ENCODE measurements around the gene LINGO3.

The LINGO3 gene

DNA sequence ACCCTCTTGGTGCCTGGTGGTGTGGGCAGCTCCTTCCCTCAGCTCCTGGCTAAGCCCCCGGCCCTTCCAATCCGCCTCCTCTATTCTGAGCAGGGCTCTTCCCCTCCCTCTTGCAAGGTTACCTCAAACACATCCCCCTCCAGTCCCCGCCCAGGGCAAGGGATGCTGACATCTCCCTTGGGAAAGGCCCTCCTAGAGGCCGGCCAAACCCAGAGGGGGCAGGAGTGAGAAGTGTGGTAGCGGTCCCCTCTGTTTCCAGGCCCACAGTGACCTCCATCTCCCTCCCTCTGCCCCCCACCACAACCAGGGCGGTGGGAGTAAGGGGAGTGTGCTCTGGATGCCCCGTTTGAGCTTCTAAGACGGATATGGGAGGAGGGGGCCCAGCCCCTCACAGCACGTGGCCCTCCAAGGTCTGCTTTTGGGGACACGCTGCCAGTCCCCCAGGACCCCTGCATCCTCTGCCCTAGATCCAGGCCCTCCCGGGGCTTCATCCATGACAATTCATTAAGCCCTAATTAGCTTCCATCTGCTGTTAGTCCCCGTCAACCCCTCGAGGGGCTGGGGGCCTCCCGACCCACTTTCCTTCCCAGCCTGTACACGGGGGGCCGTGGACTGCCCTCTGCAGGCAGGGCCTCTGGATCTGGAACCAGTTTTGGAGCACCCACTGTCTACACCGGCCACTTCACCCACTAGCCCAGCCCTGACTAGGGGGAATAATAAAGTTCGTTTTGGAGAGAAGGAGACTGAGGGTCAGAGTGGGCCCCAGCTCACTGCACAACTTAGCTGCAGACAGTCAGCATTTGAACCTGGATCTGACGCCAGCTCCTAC, 2.3 kb downstream of the LINGO3 start:
- DNase-seq (ENCODE audit: low read depth): no peak

DNA sequence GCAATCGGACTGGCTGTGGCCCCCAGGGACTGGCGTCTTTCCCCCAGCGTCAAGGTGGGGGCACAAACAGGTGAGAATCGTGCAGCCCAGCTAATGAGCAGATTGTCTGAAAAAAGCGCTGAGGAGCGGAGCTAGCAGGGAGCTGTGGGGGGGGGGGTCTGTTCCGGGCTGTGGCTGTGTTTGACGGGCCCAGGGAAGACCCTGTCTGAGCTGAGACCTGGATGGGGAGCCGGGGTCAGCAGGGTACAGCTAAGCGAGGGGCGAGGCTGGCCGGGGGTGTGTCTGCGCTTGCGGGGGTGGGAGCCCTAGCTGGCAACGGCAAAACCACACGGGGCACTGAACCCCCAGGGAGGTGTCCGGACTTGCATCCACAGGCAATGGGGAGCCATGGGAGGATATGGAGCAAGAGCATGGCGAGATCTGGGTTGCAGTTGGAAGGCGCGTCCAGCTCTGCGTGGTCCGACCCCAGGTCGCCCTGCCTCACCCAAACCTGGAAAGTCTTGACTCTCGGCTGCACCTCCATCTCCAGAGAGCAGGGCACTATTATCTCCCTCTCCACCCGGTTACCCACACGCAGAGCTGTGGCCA, 4.6 kb downstream of the LINGO3 start:
- DNase-seq (ENCODE audit: low read depth): no peak

DNA sequence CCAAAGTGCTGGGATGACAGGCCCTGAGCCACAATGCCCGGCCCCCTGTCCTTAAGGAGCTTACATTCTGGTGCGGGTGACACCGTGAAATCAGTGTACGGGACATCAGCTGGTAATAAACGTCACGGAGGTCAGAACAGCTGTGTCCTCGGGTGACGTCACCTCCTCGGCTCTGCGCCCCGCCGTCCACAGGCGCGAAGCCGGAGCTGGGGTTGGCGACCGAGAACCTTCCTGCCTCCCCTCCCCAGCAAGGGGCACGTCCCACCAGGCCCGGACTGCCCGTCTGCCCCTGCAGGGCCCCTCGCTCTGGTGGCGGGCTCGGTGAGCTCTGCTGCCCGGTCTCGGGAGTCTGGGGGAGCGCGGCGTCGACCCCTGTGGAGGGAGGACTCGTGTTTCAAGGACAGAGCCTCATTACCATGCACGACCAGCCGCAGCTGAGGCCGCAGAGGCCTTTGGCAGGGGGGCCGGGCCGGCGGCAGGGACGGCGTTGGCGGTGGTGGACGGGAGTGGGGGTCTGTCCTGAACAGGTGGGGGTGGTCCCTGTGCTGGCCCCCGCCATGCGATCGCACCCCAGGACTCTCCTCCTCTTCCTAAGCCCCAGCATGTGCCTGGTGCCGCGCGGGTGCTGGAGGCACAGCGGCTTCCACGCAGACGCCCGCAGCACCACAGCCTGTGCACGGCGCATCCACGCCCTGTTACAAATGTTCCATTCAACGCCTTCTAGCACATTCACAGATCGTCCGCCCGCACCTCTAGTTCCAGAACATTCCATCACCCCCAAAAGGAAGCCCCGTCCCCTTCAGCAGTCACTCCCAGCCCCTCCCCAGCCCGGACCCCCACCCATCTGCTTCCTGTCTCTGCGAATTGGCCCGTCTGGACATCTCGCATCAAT, 5.4 kb downstream of the LINGO3 start:
- no peak for DNase-seq (ENCODE audit: low read depth)

DNA sequence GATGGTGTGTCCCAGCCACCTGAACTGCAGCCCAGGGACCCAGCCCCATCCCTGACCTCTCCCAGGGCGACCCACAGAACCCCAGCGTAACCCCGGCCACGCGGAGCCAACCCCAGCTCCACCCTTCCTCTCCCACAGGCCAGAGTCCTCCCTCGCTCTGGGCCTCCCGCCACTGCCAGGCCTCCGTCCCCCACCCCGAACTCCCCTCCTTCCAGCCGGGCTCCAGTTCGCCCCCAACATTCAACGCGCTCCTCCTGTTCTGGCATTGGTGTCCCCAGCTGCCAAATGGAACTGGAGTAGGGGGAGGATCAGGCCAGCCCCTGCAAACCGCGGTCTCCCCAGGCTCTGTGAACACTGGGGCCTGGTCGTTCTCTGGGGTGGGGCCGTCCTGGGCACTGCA, 7.4 kb downstream of the LINGO3 start:
- no peak for DNase-seq (ENCODE audit: low read depth)

DNA sequence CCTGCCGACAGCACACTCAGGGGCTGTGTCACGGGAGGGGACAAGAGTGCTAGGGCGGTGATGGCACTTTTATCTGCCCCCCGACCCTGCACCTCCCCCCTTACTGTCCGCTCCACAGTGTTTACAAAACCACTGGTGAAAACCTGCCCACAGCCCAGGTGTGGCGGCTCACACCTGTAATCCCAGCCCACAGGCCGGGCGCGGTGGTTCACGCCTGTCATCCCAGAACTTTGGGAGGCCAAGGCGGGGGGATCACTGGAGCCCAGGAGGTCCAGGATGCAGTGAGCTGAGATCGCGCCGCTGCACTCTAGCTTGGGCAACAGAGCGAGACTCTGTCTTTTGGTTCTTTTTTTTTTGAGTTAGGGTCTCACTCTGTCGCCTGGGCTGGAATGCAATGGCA, 11.8 kb downstream of the LINGO3 start:
- no peak for DNase-seq (ENCODE audit: low read depth)

DNA sequence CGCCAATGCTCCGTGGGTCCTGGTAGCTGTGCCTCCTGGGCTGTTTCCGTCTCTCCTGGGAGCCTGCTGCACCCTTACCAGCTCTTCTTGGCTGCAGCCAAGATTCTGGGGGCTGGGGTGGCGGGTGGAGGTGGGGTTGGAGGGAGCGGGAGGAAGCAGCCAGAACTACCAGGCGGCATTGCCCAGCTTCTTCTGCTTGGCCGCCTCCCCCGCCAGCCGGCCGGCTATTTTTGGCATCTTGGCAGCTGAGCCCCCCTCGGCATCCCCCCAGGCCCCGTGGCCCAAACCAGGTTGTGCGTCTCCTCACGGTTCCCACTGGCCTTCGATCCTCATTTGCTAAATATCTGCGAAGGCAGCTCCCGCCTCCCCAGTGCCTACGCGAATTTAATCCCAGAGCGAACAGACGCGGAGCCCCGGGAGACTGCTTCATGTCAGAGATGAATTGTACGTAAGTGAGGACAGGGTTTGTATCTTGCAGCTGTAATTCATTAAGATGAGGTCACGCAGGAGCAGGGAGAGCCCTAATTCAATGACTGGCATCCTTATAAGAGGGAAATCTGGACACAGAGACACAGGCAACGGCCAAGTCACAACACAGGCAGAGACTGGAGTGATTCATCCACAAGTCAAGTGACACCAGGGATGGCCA, 13.1 kb downstream of the LINGO3 start:
- DNase-seq (ENCODE audit: low read depth): no peak

DNA sequence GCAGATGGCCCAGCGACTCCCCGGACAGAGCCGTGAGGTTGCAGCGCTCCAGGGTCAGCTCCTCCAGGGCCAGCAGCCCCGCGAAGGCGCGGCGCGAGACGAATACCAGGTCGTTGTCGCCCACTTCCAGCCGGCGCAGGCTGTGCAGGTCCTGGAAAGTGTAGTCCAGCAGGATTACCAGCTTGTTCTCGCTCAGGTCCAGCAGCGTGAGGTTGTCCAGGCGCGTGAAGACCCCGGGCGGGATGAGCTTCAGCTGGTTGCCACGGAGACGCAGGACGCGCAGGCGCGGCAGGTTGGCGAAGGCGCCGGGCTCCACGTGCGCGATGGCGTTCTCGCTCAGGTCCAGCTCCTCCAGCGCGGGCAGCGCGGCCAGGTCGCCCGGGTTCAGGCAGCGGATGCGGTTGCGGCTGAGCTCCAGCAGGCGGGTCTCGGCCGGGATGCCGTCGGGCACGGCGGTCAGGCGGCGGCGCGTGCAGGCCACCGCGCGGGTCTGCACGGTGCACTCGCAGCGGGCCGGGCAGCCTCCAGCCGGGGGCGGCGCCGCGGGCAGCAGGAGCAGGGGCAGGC, 16.7 kb downstream of the LINGO3 start:
- no peak for DNase-seq (ENCODE audit: low read depth)

DNA sequence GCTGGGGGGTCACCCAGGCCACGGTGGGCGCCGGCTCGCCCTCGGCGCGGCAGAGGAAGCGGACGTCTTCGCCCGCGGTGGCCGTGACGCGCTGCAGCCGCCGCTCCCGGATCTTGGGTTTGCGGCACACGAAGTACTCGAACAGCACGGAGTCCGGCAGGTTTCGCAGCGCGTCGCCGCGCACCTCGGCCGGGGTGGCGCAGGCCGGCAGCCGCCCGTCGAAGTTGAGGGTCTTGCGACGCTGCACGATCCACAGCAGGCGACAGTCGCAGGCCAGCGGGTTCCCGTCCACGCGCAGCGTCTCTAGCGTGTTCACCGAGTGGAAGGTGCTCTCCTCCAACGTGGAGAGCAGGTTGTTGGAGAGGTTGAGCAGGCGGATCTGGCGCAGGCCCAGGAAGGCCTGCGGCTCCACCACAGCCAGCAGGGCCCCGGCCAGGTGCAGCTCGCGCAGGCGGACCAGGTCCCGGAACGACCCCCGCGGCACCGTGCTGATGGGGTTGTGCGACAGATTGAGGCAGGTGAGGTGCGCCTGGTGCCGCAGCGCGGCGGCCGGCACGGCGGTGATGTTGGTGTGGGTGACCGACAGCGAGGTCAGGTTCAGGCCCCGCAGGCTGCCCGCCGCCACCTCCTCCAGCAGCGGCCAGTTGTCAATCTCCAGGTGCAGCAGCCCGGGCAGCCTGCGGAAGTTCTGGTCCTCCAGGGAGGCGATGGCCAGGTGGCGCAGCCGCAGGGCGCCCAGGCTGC, 17.3 kb downstream of the LINGO3 start:
- DNase-seq (ENCODE audit: low read depth): no peak

DNA sequence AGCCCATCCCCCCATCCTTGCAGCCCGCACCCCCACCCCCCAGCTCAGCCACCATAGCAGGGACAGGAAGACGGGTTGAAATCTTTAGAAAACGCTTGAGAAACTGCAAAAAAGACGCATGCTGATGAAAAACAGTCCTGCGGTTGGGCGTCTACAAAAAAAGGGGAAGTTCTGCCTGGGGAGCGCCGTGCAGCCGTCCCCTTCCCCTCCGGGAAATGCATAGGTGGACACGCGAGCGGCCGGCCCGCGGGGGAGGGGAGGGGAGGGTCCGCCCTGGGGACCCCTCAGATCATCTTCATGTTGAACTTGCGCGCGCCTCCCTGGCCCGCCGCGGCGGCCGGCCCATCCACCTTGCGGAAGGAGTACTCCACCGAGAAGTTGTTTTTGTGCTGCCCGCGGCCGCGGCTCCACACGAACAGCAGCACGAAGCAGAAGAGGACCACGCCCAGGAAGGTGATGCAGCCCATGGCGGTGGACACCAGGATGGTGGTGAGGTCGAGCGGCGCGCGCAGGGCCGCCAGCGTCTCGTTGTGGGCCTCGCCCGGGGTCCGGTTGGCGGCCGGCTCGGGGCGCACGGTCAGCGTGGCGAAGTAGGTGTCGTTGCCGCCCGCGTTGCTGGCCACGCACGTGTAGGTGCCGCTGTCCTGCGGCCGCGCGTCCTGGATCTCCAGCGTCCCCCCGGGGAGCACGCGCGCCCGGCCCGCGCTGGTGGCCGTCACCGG, 18.1 kb downstream of the LINGO3 start:
- DNase-seq (ENCODE audit: low read depth): peak; percentile 61

DNA sequence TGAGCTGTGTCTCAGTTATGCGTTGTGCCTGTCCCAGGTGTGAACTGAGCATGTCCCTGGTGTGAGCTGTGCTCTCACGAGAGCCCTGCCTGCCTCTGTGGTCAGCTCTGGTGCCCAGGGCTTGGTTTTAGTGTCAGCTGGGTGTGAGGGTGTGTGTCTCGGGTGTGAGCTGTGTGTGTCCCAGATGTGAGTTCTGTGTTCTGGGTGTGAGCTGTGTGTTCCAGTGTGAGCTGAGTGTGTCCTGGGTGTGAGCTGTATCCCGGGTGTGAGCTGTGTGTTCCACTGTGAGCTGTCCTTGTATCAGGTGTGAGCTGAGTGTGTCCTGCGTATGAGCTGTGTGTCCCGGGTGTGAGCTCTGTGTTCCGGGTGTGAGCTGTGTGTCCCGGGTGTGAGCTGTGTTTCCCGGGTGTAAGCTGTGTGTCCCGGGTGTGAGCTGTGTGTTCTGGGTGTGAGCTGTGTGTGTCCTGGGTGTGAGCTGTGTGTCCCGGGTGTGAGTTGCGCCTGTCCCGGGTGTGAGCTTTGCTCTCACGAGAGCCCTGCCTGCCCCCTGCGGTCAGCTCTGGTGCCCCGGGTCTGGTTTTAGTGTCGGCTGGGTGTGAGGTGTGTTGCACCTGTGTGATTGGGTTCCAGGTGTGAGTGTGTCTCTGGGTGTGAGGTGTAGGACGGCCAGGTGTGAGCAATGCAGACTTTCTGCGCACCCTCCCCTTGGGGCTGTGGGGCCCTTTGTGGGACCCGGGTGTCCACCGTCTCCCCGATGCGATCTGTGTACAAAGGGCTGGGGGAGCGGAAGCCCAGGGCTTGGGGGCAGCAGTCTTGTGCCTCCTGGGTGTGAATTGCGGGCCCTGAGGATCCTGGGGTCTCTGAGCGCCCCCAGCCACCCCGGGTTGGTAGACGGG, 18.9 kb downstream of the LINGO3 start:
- no peak for DNase-seq (ENCODE audit: low read depth)

DNA sequence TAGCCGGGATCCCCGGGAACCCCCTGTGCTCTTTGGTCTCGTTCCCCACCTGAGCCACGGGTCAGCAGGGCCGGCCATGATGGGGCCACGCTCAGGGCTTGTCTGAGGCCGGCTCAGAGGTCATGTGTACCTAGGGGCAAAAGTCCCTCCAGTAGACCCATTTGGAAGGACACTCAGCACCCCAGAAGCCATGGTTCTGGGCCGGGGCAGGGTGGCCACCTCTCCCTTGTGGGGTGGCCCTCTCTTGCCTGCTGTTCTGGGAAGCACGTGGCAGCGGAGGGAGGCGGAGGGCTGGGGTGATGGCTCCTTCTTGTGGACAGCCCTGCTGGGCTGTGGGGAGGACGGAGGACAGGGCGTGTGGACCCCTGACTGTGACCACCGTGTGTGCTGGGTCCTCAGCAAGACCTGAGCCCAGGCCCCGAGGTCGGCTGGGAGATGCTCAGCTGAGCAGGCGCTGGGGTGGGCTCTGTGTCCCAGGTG, 19.6 kb downstream of the LINGO3 start:
- DNase-seq (ENCODE audit: low read depth): no peak

DNA sequence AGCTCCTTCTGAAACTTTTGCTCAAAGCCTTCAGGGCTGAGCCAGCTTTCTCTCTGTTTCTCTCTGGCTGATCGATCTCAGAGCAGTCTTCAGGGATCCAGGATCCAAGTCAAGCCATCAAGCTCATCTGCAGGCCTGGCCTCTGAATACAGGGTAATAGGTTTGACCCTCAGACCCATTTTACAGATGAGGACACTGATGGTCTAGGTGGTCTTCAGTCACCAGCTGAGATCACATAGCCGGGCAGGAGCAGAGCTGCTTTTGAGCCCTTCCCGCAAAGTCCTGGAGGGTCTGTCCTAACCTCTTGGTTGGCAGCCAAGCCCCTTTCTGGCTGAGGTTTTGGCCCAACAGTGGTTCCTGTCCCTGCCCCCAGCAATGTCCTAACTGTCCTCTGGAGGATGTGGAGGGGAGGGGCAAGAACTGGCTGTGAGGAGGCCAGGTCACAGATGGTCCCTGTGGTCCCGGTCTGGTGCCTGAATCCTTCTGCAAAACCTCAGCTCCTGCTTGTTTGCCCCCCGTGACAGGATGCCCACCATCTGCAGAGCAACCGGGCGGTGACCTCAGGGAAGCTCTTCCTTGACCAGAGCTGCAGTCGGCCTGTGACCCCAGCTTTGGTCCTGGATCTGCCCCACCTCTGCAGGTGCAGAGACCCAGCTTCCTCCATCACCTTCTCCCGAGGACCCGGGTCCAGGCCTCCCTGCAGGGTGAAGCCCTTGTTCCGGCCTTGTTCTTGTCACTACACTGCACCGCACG, 20.2 kb downstream of the LINGO3 start:
- no peak for DNase-seq (ENCODE audit: low read depth)

DNA sequence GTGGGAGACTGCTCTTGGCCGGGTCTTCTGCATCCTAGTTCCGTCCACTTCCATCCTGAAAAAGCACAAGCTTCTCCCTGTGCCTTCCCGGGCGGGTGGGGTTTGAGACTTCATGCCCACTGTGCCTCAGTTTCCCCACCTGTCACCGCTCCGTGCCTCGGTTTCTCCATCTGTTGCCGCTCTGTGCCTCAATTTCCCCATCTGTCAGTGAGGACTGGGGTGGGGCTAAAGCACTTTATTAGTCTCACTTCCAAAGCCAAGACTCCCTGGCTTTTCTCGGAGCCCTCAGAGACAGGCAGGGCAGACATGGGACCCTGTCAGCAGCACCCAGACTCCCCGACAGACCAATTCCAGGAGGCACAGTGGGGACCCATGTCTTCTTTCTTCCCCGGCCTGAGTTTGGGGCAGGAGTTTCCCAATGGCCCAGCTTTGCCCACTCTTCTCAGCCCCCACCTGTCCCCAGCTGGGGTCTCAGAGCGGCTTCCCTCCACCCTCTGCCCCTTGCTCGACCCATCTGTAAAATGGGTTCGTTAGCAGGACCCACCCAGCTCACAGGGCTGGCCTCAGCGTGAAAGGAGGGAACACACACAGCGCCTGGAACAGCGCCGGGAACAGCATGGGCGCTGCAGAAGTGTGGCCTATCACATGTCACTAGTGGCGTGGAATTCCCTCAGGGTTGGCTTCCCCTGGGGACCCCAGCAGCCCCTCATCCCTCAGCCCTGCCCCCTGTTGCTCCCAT, 21.4 kb downstream of the LINGO3 start:
- no peak for DNase-seq (ENCODE audit: low read depth)

DNA sequence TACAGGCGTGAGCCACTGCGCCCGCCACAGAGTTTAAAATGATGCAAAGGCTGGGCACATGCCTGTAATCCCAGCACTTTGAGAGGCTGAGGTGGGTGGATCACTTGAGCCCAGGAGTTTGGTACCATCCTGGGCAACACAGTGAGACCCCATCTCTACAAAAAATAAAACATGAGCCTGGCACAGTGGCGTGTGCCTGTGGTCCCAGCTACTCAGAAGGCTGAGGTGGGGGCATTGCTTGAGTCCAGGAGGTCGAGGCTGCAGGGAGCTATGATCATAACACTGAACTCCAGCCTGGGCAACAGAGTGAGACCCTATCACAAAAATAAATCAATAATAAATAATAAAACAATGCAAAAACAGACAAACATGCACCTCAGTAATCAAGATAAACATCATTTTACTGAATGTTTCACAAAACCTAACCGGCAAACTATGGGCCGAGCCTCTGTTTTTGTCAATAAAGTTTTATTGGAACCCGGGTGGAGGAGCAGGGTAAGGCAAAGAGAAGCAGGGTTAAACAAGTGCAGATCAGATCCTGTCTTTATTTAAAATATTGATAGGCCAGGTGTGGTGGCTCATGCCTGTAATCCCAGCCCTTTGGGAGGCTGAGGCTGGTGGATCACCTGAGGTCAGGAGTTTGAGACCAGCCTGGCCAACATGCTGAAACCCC, 24.0 kb downstream of the LINGO3 start:
- no peak for DNase-seq (ENCODE audit: low read depth)

DNA sequence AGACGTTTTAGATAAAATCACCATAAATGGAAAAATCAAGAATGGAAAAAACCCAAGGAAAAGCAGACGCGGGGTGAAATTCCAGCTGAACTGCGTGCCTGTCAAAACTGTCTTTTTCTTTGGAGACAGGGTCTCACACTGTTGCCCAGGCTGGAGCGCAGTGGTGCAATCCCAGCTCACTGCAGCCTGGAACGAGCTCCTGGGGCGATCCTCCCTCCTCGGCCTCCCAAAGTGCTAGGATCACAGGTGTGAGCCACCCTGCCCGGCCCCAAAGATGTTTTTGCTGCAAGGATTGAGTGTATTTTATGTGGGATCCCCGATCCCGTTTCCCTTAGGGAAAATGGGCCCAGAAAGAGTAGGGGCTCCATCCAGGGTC, 25.1 kb downstream of the LINGO3 start:
- no peak for DNase-seq (ENCODE audit: low read depth)

DNA sequence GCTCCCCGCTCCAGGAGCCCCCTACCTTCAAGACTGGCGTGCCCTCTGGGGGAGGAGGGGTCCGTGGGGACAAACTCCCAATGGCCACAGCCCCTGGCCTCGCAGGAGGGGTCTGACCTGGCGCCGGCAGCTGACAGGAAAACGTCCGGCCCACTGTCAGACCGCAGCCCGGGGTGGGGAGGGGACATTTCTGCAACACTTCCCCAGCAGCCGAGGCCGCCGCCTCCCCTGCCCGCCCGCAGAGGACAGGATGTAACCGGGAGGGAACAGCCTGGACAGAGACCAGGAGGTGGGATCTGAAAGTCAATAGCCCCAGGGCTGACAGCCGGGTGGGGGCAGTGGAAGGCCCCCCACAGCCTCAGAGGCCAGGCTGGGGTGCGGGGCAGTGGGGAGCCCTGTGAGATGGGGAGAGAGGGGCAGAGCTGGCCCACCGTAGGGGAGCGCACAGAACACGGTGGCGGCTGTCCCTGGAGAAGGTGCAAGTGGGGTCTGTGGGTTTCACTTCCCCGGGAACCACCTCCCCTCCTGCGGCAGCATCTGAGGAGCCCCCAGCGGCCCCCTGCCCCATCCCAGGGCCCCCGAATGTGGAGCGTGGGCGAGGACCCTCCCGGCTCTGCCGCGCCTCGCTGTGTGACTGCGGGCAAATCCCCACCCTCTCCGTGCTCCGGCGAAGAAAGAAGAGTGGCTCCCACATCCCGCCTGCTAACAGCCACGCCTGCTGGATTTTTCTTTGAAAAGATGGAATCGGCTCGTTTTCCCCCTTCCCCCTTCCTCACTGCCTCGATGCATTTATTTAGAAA, 25.7 kb downstream of the LINGO3 start, which contains the start of gene PEAK3:
Gene PEAK3, minus strand, starts transcription at position 114 of the 800 bp plus-strand sequence. CDS start 1,244 bp downstream, outside the sequence.
- no peak for DNase-seq (ENCODE audit: low read depth)
